NCI-H510A (cell line): ENCODE data around the gene PPFIBP1.

Experiments used
- DNase-seq: peaks from one replicate; lab custom pipeline; 2025; lab: John Stamatoyannopoulos, UW

The PPFIBP1 gene

GRCh38 chr12:27667540-27667939 lies 143.5 kb downstream of the PPFIBP1 start:
- DNase-seq, result no peak

- no peak for DNase-seq
Observed at GRCh38 chr12:27672051-27672450, 148.0 kb downstream of the PPFIBP1 start.

- DNase-seq, result no peak
Observed at GRCh38 chr12:27672643-27673042, 148.6 kb downstream of the PPFIBP1 start.

GRCh38 chr12:27673101-27673718 lies 149.2 kb downstream of the PPFIBP1 start:
- no peak for DNase-seq

GRCh38 chr12:27674989-27675388 lies 151.0 kb downstream of the PPFIBP1 start:
- no peak for DNase-seq

- no peak for DNase-seq
Observed at GRCh38 chr12:27680619-27681018, 156.6 kb downstream of the PPFIBP1 start.

- DNase-seq, result no peak
Observed at GRCh38 chr12:27682534-27682933, 158.5 kb downstream of the PPFIBP1 start.

GRCh38 chr12:27685274-27685673 lies 161.3 kb downstream of the PPFIBP1 start:
- DNase-seq, result no peak

- no peak for DNase-seq
Observed at GRCh38 chr12:27686147-27686546, 162.1 kb downstream of the PPFIBP1 start.

- DNase-seq, result no peak
Observed at GRCh38 chr12:27688671-27689070, 164.7 kb downstream of the PPFIBP1 start.

GRCh38 chr12:27689558-27690180 lies 165.7 kb downstream of the PPFIBP1 start:
- DNase-seq, result no peak

GRCh38 chr12:27693403-27693802 lies 169.4 kb downstream of the PPFIBP1 start:
- no peak for DNase-seq

GRCh38 chr12:27695556-27696292 lies 171.7 kb downstream of the PPFIBP1 start:
- no peak for DNase-seq

- DNase-seq, result no peak
Observed at GRCh38 chr12:27696293-27696652, 172.3 kb downstream of the PPFIBP1 start, which contains the start of gene REP15. Gene REP15, plus strand, starts transcription at chr12:27696447. Its CDS starts 116 bp downstream, at chr12:27696563.

GRCh38 chr12:27696864-27697564 lies 173.0 kb downstream of the PPFIBP1 start:
- DNase-seq, result no peak

GRCh38 chr12:27703720-27704452 lies 179.9 kb downstream of the PPFIBP1 start:
- DNase-seq, result no peak

- no peak for DNase-seq
Observed at GRCh38 chr12:27705263-27705662, 181.3 kb downstream of the PPFIBP1 start.

- DNase-seq, result no peak
Observed at GRCh38 chr12:27707216-27707615, 183.2 kb downstream of the PPFIBP1 start.

GRCh38 chr12:27709212-27709931 lies 185.4 kb downstream of the PPFIBP1 start:
- DNase-seq, result no peak

GRCh38 chr12:27709932-27710591 lies 186.1 kb downstream of the PPFIBP1 start:
- DNase-seq, result no peak
